ENCODE results near the gene LIN37.
"Not testable (repeated sequence)": the region's sequence is repeated elsewhere in the genome, so short reads cannot be mapped to it uniquely, and the experiment has no call there.

Gene LIN37

GRCh38 chr19:35754370-35755130 lies 6.2 kb downstream of the LIN37 start:
- DNase-seq = no peak

GRCh38 chr19:35755131-35755549 lies 6.8 kb downstream of the LIN37 start:
- DNase-seq = no peak

GRCh38 chr19:35755550-35756376 lies 7.4 kb downstream of the LIN37 start:
- no peak for DNase-seq

GRCh38 chr19:35756377-35757230 lies 8.2 kb downstream of the LIN37 start, which contains the start of gene HSPB6:
TSS of gene HSPB6 (minus strand) at chr19:35757029. CDS start at chr19:35757008, 21 bp downstream.
- DNase-seq = no peak

- DNase-seq = no peak
Measured at GRCh38 chr19:35757231-35757748, 8.9 kb downstream of the LIN37 start.

GRCh38 chr19:35757749-35758608 lies 9.6 kb downstream of the LIN37 start, which contains the start of gene PROSER3:
TSS of gene PROSER3 (plus strand) at chr19:35758176. CDS start at chr19:35758216, 40 bp downstream.
- DNase-seq = peak; percentile 100

GRCh38 chr19:35759697-35760096 lies 11.3 kb downstream of the LIN37 start:
- no peak for DNase-seq

- no peak for DNase-seq
Measured at GRCh38 chr19:35760711-35761349, 12.5 kb downstream of the LIN37 start.

- no peak for DNase-seq
Measured at GRCh38 chr19:35764432-35765315, 16.3 kb downstream of the LIN37 start.

- no peak for DNase-seq
Measured at GRCh38 chr19:35766571-35767104, 18.3 kb downstream of the LIN37 start.

GRCh38 chr19:35767288-35768081 lies 19.1 kb downstream of the LIN37 start:
- peak; percentile 31 for DNase-seq

- no peak for DNase-seq
Measured at GRCh38 chr19:35768082-35768421, 19.7 kb downstream of the LIN37 start.

GRCh38 chr19:35772362-35772761 lies 24.0 kb downstream of the LIN37 start:
- DNase-seq = not testable (repeated sequence)

GRCh38 chr19:35773020-35773806 lies 24.8 kb downstream of the LIN37 start:
- no peak for DNase-seq

GRCh38 chr19:35774274-35775045 lies 26.1 kb downstream of the LIN37 start:
- DNase-seq = peak; percentile 36

- no peak for DNase-seq
Measured at GRCh38 chr19:35775046-35775297, 26.6 kb downstream of the LIN37 start.

- peak; percentile 98 for DNase-seq
Measured at GRCh38 chr19:35775298-35776101, 27.1 kb downstream of the LIN37 start, which contains the start of gene ARHGAP33. TSS of gene ARHGAP33 (plus strand) at chr19:35775564. CDS start at chr19:35775659, 95 bp downstream.
